H1 (cell line): ENCODE results near the gene SLC25A36. TPM values are rescaled to one million over a fixed set of nuclear protein-coding genes. Genes with fewer than 3 reads are reported as not detected.

ENCODE experiments used
- BACH1 ChIP-seq: IDR thresholded peaks from 2 replicates; pipeline ENCODE4 v1.6.1; 2012; ENCODE audit warnings: low read length, improper control_type of control experiment
- CBX5 ChIP-seq: fragments of 300-800, 300-1000 bp; sonication (generic); IDR thresholded peaks from 2 replicates; pipeline ENCODE4 v1.7.1; 2016; ENCODE audit warnings: antibody characterized with exemption, low read length, low read depth
- CREB1 ChIP-seq: IDR thresholded peaks from 2 replicates; pipeline ENCODE4 v1.6.1; 2012; ENCODE audit warnings: inconsistent platforms
- HDAC6 ChIP-seq: IDR thresholded peaks from one replicate; pipeline ENCODE4 v1.7.1; 2012; ENCODE audit warnings: low read depth, mild to moderate bottlenecking, inconsistent platforms, low read length, moderate library complexity
- polyA plus RNA-seq, 7 experiments: library from polyadenylated mRNA; depleted of rRNA in 3 of 7; stranded (reverse) in 5 of 7; unstranded in 2 of 7; fragments of >200 nt in 5 of 7; fragments of 200-250 nt in 2 of 7; gene quantifications; 1 replicate in 5 of 7; 2 replicates in 1 of 7; 4 replicates in 1 of 7; pipeline versions ENCODE4 v1.2.1 to v1.2.3, GENCODE V29; 2011 to 2013; ENCODE audit warnings: missing spikeins in 2 of 7, mixed read lengths in 2 of 7
- total RNA-seq: library from RNA; stranded (reverse); fragmentation: NEBNext Ultra II Directional; extraction: Animal tissue kit (Norgen Biotek cat#: 25700); gene quantifications from 2 replicates; pipeline ENCODE4 v1.2.1, GENCODE V29; 2021

The SLC25A36 gene
- total and polyA plus RNA-seq, 2 of the 8 experiments (the other 6 are each of a cell fraction or from before 2014, with no cell fraction given), result 42.9 to 71.8 TPM

- no peak for TF ChIP-seq CBX5
- TF ChIP-seq HDAC6, result no peak
- no peak for TF ChIP-seq CREB1
- TF ChIP-seq BACH1, result no peak
Measured at GRCh38 chr3:140924097-140924873, 17.4 kb upstream of the SLC25A36 start (continued).
